H1 (cell line): ENCODE results near the gene NDUFA5. TPM values are rescaled to one million over a fixed set of nuclear protein-coding genes. Genes with fewer than 3 reads are reported as not detected.

Source experiments
- CTCF ChIA-PET: fragments of 300-600 bp; sonication (Branson Sonifier 250); formaldehyde crosslinking; loops from one replicate; lab custom pipeline; 2021; ENCODE audit not compliant: partially characterized antibody; lab: Charles Lee
- POLR2A ChIA-PET: fragments of 300-600 bp; sonication (Branson Sonifier 250); formaldehyde crosslinking; loops from one replicate; lab custom pipeline; 2021; ENCODE audit warnings: inconsistent platforms; ENCODE audit not compliant: partially characterized antibody; lab: Charles Lee
- DNase-seq, 2 experiments: peaks; one replicate each; pipeline versions ENCODE4 v3.0.0 to v3.0.0-alpha.2; 2010 to 2022; ENCODE audit warnings: low spot score in 2 of 2, low read depth in 1 of 2, mixed read lengths in 1 of 2
- FAIRE-seq: peaks from 2 replicates; lab custom pipeline; 2011; peaks lifted over from hg19 to GRCh38; lab: Jason Lieb, UNC
- H2AFZ ChIP-seq: 2 replicates; pipeline ENCODE4 v1.8.1; 2012; ENCODE audit warnings: low read length, inconsistent platforms
- H2AK5ac ChIP-seq: 2 replicates; pipeline ENCODE4 v1.6.1; 2013; ENCODE audit warnings: low read depth, low read length
- H2BK120ac ChIP-seq: replicated peaks from 2 replicates; pipeline ENCODE3; 2013; ENCODE audit warnings: low read depth, low read length, inconsistent platforms
- H2BK12ac ChIP-seq: 2 replicates; pipeline ENCODE4 v1.6.1; 2013; ENCODE audit warnings: low read depth, low read length
- H2BK15ac ChIP-seq: 2 replicates; pipeline ENCODE4 v1.6.1; 2013; ENCODE audit warnings: low read length
- H2BK20ac ChIP-seq: 2 replicates; pipeline ENCODE4 v1.6.1; 2013; ENCODE audit warnings: low read length
- H2BK5ac ChIP-seq: 2 replicates; pipeline ENCODE4 v1.6.1; 2013; ENCODE audit warnings: low read depth, low read length
- H3K14ac ChIP-seq: 2 replicates; pipeline ENCODE4 v1.6.1; 2013; ENCODE audit warnings: inconsistent platforms; ENCODE audit not compliant: insufficient read length
- H3K18ac ChIP-seq: 2 replicates; pipeline ENCODE4 v1.6.1; 2013; ENCODE audit warnings: low read length; ENCODE audit errors: extremely low read depth
- H3K23ac ChIP-seq: 2 replicates; pipeline ENCODE4 v1.6.1; 2013; ENCODE audit warnings: inconsistent platforms; ENCODE audit not compliant: insufficient read length
- H3K23me2 ChIP-seq: 2 replicates; pipeline ENCODE4 v1.6.1; 2013; ENCODE audit warnings: low read depth, low read length
- H3K27ac ChIP-seq: 2 replicates; pipeline ENCODE4 v1.6.1; 2011; ENCODE audit warnings: low read depth, low read length, inconsistent platforms
- H3K27me3 ChIP-seq, 4 experiments: replicated peaks in 1 of 4; 1 replicate in 1 of 4; 2 replicates in 3 of 4; pipeline versions ENCODE4 v1.6.1 to v1.8.1; 2011 to 2013; ENCODE audit warnings: low read length in 3 of 4, mild to moderate bottlenecking in 3 of 4, inconsistent platforms in 2 of 4, mixed read lengths in 2 of 4, moderate library complexity in 1 of 4; ENCODE audit not compliant: control insufficient read depth in 3 of 4, insufficient read depth in 3 of 4; ENCODE audit errors: extremely low read depth in 1 of 4
- H3K36me3 ChIP-seq, 4 experiments: 2 replicates each; pipeline versions ENCODE4 v1.6.1 to v1.8.1; 2011 to 2013; ENCODE audit warnings: mild to moderate bottlenecking in 4 of 4, low read length in 3 of 4, moderate library complexity in 2 of 4, control low read depth in 1 of 4, inconsistent platforms in 1 of 4; ENCODE audit not compliant: insufficient read depth in 4 of 4, control insufficient read depth in 2 of 4
- H3K4ac ChIP-seq: replicated peaks from 2 replicates; pipeline ENCODE3; 2013; ENCODE audit warnings: low read length, low read depth, mixed read lengths, inconsistent platforms; ENCODE audit not compliant: insufficient read length
- H3K4me1 ChIP-seq, 4 experiments: replicated peaks in 1 of 4; 1 replicate in 1 of 4; 2 replicates in 3 of 4; pipeline versions ENCODE4 v1.6.1 to v1.8.1; 2011 to 2013; ENCODE audit warnings: low read length in 3 of 4, inconsistent platforms in 2 of 4, mixed read lengths in 1 of 4; ENCODE audit not compliant: insufficient read depth in 4 of 4, control insufficient read depth in 3 of 4
- H3K4me2 ChIP-seq, 2 experiments: 2 replicates each; pipeline versions ENCODE4 v1.6.1 to v1.8.1; 2011 to 2013; ENCODE audit warnings: low read depth in 2 of 2, low read length in 2 of 2, control low read depth in 1 of 2, inconsistent platforms in 1 of 2, mild to moderate bottlenecking in 1 of 2; ENCODE audit not compliant: insufficient read depth in 1 of 2
- H3K4me3 ChIP-seq, 4 experiments: fragments of 200-600, 300-600 bp in 1 of 4; sonication (generic), shearing (Covaris generic), sonication (Bioruptor Twin) in 1 of 4; 2 replicates each; pipeline versions ENCODE4 v1.5.1 to v1.8.1; 2011 to 2016; ENCODE audit warnings: low read length in 4 of 4, low read depth in 3 of 4, control low read depth in 2 of 4, inconsistent platforms in 2 of 4, mild to moderate bottlenecking in 2 of 4, mixed read lengths in 1 of 4, moderate library complexity in 1 of 4; ENCODE audit not compliant: insufficient read depth in 2 of 4; ENCODE audit errors: extremely low read depth in 1 of 4
- H3K56ac ChIP-seq: replicated peaks from 2 replicates; pipeline ENCODE3; 2013; ENCODE audit warnings: low read depth, mild to moderate bottlenecking, mixed read lengths, low read length, inconsistent platforms; ENCODE audit not compliant: insufficient read length
- H3K79me1 ChIP-seq: 2 replicates; pipeline ENCODE4 v1.6.1; 2013; ENCODE audit warnings: low read depth, low read length, control low read depth
- H3K79me2 ChIP-seq, 2 experiments: 2 replicates each; pipeline versions ENCODE4 v1.6.1 to v1.8.1; 2012 to 2013; ENCODE audit warnings: low read length in 2 of 2, mild to moderate bottlenecking in 2 of 2, inconsistent platforms in 1 of 2; ENCODE audit not compliant: insufficient read depth in 2 of 2, control insufficient read depth in 1 of 2
- H3K9ac ChIP-seq, 4 experiments: replicated peaks in 1 of 4; 1 replicate in 1 of 4; 2 replicates in 3 of 4; pipeline versions ENCODE4 v1.6.1 to v1.8.1; 2011 to 2013; ENCODE audit warnings: low read depth in 3 of 4, low read length in 3 of 4, control low read depth in 2 of 4, mild to moderate bottlenecking in 2 of 4, moderate library complexity in 2 of 4, inconsistent platforms in 1 of 4; ENCODE audit errors: extremely low read depth in 1 of 4
- H3K9me3 ChIP-seq, 2 experiments: 2 replicates each; pipeline versions ENCODE4 v1.6.1 to v1.8.1; 2012 to 2013; ENCODE audit warnings: mild to moderate bottlenecking in 2 of 2, moderate library complexity in 2 of 2, control low read depth in 1 of 2, inconsistent platforms in 1 of 2, low read depth in 1 of 2, low read length in 1 of 2, mixed read lengths in 1 of 2; ENCODE audit not compliant: insufficient read depth in 2 of 2
- H4K20me1 ChIP-seq, 2 experiments: replicated peaks in 1 of 2; 2 replicates each; pipeline versions ENCODE3 to v1.8.1; 2011 to 2013; ENCODE audit warnings: inconsistent platforms in 2 of 2, low read length in 2 of 2, mild to moderate bottlenecking in 1 of 2; ENCODE audit not compliant: insufficient read depth in 2 of 2, control insufficient read depth in 1 of 2
- H4K5ac ChIP-seq: 2 replicates; pipeline ENCODE4 v1.6.1; 2013; ENCODE audit warnings: low read length, low read depth, mixed read lengths, inconsistent platforms; ENCODE audit not compliant: insufficient read length
- H4K8ac ChIP-seq: 2 replicates; pipeline ENCODE4 v1.8.0; 2013; ENCODE audit warnings: mild to moderate bottlenecking, moderate library complexity, low read length, inconsistent platforms; ENCODE audit not compliant: insufficient read depth; ENCODE audit errors: extremely low read depth
- H4K91ac ChIP-seq: replicated peaks from 2 replicates; pipeline ENCODE3; 2013; ENCODE audit warnings: low read length, mixed read lengths, inconsistent platforms; ENCODE audit not compliant: insufficient read length
- CBX5 ChIP-seq: fragments of 300-800, 300-1000 bp; sonication (generic); IDR thresholded peaks from 2 replicates; pipeline ENCODE4 v1.7.1; 2016; ENCODE audit warnings: antibody characterized with exemption, low read length, low read depth
- JUND ChIP-seq: IDR thresholded peaks from 2 replicates; pipeline ENCODE4 v1.6.1; 2011; ENCODE audit warnings: mild to moderate bottlenecking, improper control_type of control experiment, low read length
- NRF1 ChIP-seq: IDR thresholded peaks from 2 replicates; pipeline ENCODE4 v1.6.1; 2011; ENCODE audit warnings: mild to moderate bottlenecking, low read depth, low read length, improper control_type of control experiment
- RNF2 ChIP-seq: fragments of 200-900, 300-1000 bp; sonication (generic); IDR thresholded peaks from 2 replicates; pipeline ENCODE4 v1.7.1; 2016; ENCODE audit warnings: borderline replicate concordance, low read depth, mild to moderate bottlenecking, antibody characterized with exemption, low read length; ENCODE audit not compliant: poor library complexity, severe bottlenecking; ENCODE audit errors: missing control alignments
- RXRA ChIP-seq: IDR thresholded peaks from 2 replicates; pipeline ENCODE4 v1.6.1; 2011; ENCODE audit warnings: low read depth, mild to moderate bottlenecking, low read length, moderate library complexity; ENCODE audit not compliant: insufficient read depth
- SIX5 ChIP-seq: IDR thresholded peaks from 2 replicates; pipeline ENCODE4 v1.6.1; 2011; ENCODE audit warnings: mild to moderate bottlenecking, low read depth, low read length
- SP1 ChIP-seq: IDR thresholded peaks from 2 replicates; pipeline ENCODE4 v1.6.1; 2011; ENCODE audit warnings: low read depth, low read length
- TAF1 ChIP-seq: IDR thresholded peaks from 2 replicates; pipeline ENCODE4 v1.6.1; 2011; ENCODE audit warnings: mild to moderate bottlenecking, low read depth, low read length
- TCF12 ChIP-seq: IDR thresholded peaks from 2 replicates; pipeline ENCODE4 v1.6.1; 2011; ENCODE audit warnings: low read depth, mild to moderate bottlenecking, low read length
- YY1 ChIP-seq: IDR thresholded peaks from 2 replicates; pipeline ENCODE4 v1.6.1; 2011; ENCODE audit warnings: low read depth, mild to moderate bottlenecking, low read length
- WGBS, 2 experiments: shearing (Covaris generic) in 1 of 2; methylation state at CpG; one replicate each; pipeline versions ENCODE4 v1.1.6 to v1.1.7; 2013 to 2015; ENCODE audit warnings: low lambda C conversion rate in 2 of 2, mixed read lengths in 2 of 2, inconsistent platforms in 1 of 2, low coverage in 1 of 2, missing lambda C conversion rate in 1 of 2; ENCODE audit not compliant: insufficient replicate concordance in 2 of 2, insufficient coverage in 1 of 2, insufficient read length in 1 of 2; ENCODE audit errors: extremely low coverage in 1 of 2, missing lambda C conversion rate in 1 of 2; 5-methylcytosine and 5-hydroxymethylcytosine counted together
- polyA plus RNA-seq, 7 experiments: library from polyadenylated mRNA; depleted of rRNA in 3 of 7; stranded (reverse) in 5 of 7; unstranded in 2 of 7; fragments of >200 nt in 5 of 7; fragments of 200-250 nt in 2 of 7; gene quantifications; 1 replicate in 5 of 7; 2 replicates in 1 of 7; 4 replicates in 1 of 7; pipeline versions ENCODE4 v1.2.1 to v1.2.3, GENCODE V29; 2011 to 2013; ENCODE audit warnings: missing spikeins in 2 of 7, mixed read lengths in 2 of 7
- total RNA-seq: library from RNA; stranded (reverse); fragmentation: NEBNext Ultra II Directional; extraction: Animal tissue kit (Norgen Biotek cat#: 25700); gene quantifications from 2 replicates; pipeline ENCODE4 v1.2.1, GENCODE V29; 2021
- TF ChIP-seq, protein P1 (sequence below): IDR thresholded peaks from 2 replicates; pipeline ENCODE4 v1.6.1; 2012; ENCODE audit warnings: inconsistent platforms
- TF ChIP-seq, protein P2 (sequence below): IDR thresholded peaks from 2 replicates; pipeline ENCODE4 v1.6.1; 2012; ENCODE audit warnings: low read length, inconsistent platforms

Gene NDUFA5
- total and polyA plus RNA-seq, 2 of the 8 experiments (the other 6 are each of a cell fraction or from before 2014, with no cell fraction given), result 7.6 to 76.3 TPM

DNA sequence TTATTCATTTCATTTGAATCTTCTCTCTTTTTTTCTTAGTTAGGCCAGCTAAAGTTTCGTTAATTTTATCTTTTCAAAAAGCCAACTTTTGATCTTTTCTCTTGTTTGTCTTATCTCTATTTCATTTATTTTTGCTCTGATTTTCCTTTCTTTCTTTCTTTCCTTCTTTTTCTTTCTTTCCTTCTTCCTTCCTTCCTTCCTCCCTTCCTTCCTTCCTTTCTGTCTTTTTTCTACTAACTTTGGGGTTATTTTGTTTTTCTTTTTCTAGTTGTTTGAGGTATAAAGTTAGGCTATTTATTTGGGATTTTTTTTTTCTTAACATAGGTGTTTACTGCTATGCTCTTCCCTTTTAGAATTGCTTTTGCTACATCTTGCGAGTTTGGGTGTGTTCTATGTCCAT is 30.8 kb upstream of the NDUFA5 start:
- 92% methylated on average over 2 of the region's 2 CpGs; no CpG with 5 or more reads in 1 of the 2 experiments for WGBS, 2 experiments
- no peak for TF ChIP-seq RXRA
- TF ChIP-seq, protein P1, sequence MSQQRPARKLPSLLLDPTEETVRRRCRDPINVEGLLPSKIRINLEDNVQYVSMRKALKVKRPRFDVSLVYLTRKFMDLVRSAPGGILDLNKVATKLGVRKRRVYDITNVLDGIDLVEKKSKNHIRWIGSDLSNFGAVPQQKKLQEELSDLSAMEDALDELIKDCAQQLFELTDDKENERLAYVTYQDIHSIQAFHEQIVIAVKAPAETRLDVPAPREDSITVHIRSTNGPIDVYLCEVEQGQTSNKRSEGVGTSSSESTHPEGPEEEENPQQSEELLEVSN, result no peak
- no peak for TF ChIP-seq TAF1
- TF ChIP-seq SIX5, result no peak
- no peak for TF ChIP-seq JUND
- TF ChIP-seq CBX5, result no peak
- TF ChIP-seq SP1, result no peak
- no peak for TF ChIP-seq YY1
- TF ChIP-seq, protein P2, sequence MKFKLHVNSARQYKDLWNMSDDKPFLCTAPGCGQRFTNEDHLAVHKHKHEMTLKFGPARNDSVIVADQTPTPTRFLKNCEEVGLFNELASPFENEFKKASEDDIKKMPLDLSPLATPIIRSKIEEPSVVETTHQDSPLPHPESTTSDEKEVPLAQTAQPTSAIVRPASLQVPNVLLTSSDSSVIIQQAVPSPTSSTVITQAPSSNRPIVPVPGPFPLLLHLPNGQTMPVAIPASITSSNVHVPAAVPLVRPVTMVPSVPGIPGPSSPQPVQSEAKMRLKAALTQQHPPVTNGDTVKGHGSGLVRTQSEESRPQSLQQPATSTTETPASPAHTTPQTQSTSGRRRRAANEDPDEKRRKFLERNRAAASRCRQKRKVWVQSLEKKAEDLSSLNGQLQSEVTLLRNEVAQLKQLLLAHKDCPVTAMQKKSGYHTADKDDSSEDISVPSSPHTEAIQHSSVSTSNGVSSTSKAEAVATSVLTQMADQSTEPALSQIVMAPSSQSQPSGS, result no peak
- no peak for TF ChIP-seq NRF1
- no peak for TF ChIP-seq TCF12
- TF ChIP-seq RNF2, result no peak
- Histone ChIP-seq H3K18ac (no peak overlapping the region), H3K4me1 (no peaks in the 10 kb centered on the region; a peak in 1 of 7 replicates), H4K91ac (no peak overlapping the region), H4K5ac (no peak overlapping the region), H3K4me3 (no peak overlapping the region), H3K9me3 (no peaks in the 10 kb centered on the region), H4K8ac (no peak overlapping the region), H3K9ac (no peak overlapping the region), H3K4ac (no peak overlapping the region), H3K23me2 (no peaks in the 10 kb centered on the region), H3K79me1 (no peaks in the 10 kb centered on the region), H3K27me3 (no peaks in the 10 kb centered on the region), H2BK20ac (no peak overlapping the region), H3K79me2 (no peaks in the 10 kb centered on the region), H3K27ac (no peak overlapping the region), H3K56ac (no peak overlapping the region), H4K20me1 (no peaks in the 10 kb centered on the region), H2BK12ac (no peak overlapping the region), H3K36me3 (no peaks in the 10 kb centered on the region), H2AK5ac (no peak overlapping the region), H2BK5ac (no peak overlapping the region), H3K23ac (no peak overlapping the region), H2BK15ac (no peak overlapping the region), H3K14ac (no peak overlapping the region), H2AFZ (no peak overlapping the region), H3K4me2 (no peak overlapping the region), H2BK120ac (no peak overlapping the region)
- DNase-seq (no peak), FAIRE-seq (no peak)
- ChIA-PET CTCF (interaction anchor here (0.6 kb wide), 1 partner anchor 395 kb away, joined by 3 read pairs; no protein-coding TSS in a partner anchor), POLR2A (no interaction called here)
